Adrenal gland (tissue), 12 donors: Measurements from ENCODE around the gene ANKRD60. TPM values are rescaled to one million over a fixed set of nuclear protein-coding genes. Genes with fewer than 3 reads are reported as not detected.

Experiments
- DNase-seq, 7 donors: peaks; one replicate each; pipeline ENCODE4 v3.0.0-alpha.2; 2019 to 2020
- H3K27ac ChIP-seq, 5 donors: fragments of 200-600 bp; sonication (generic) in 4 of 5; 1 replicate in 3 of 5; 2 replicates in 2 of 5; pipeline versions ENCODE4 v1.5.1 to v1.8.0; 2016 to 2020; ENCODE audit warnings: mild to moderate bottlenecking in 1 of 5
- H3K27me3 ChIP-seq: fragments of 200-600 bp; 2 replicates; pipeline ENCODE4 v1.8.0; 2021
- H3K36me3 ChIP-seq, 2 donors: fragments of 200-600 bp; replicated peaks in 1 of 2; 1 replicate in 1 of 2; 2 replicates in 1 of 2; pipeline versions ENCODE4 v1.5.1 to v1.8.0; 2018 to 2022
- H3K4me1 ChIP-seq, 2 donors: fragments of 200-600 bp; replicated peaks in 1 of 2; 1 replicate in 1 of 2; 2 replicates in 1 of 2; pipeline versions ENCODE4 v1.5.1 to v1.8.0; 2018 to 2021
- H3K4me3 ChIP-seq, 4 donors: fragments of 200-600 bp; sonication (generic) in 3 of 4; one replicate each; pipeline ENCODE4 v1.5.1; 2016 to 2018
- H3K9me3 ChIP-seq, 3 donors: fragments of 200-600 bp; sonication (generic) in 1 of 3; replicated peaks in 1 of 3; 1 replicate in 2 of 3; 2 replicates in 1 of 3; pipeline versions ENCODE4 v1.5.1 to v1.8.0; 2016 to 2021
- POLR2A ChIP-seq, 2 donors: fragments of 450-650 bp; IDR thresholded peaks; one replicate each; pipeline ENCODE4 v1.6.1; 2017; ENCODE audit warnings: antibody characterized with exemption in 2 of 2, mild to moderate bottlenecking in 2 of 2, moderate library complexity in 1 of 2
- WGBS, 4 donors: extraction: QIAGEN DNeasy Blood & Tissue Kit in 2 of 4; methylation state at CpG; one replicate each; pipeline versions ENCODE4 v1.1.5 to v1.1.7; 2013 to 2017; 5-methylcytosine and 5-hydroxymethylcytosine counted together
- intact Hi-C, 2 donors: fragments of 100-400 bp; cut with DNase I; formaldehyde crosslinking; loops; one replicate each; pipeline versions ENCODE4 v1.14.1 to v1.15.0; 2022 to 2023
- polyA plus RNA-seq, 3 donors: library from polyadenylated mRNA; stranded (reverse); fragments of 200-250 nt in 2 of 3; fragments of 350-450 nt in 1 of 3; fragmentation: Illumina TruSeq in 1 of 3; extraction: RNeasy Lipid Tissue Mini Kit (QIAGEN cat#74804) in 1 of 3; gene quantifications; one replicate each; pipeline ENCODE4 v1.2.3, GENCODE V29; 2013 to 2014
- total RNA-seq, 9 donors: library from RNA; depleted of rRNA in 4 of 9; stranded (reverse); fragments of >200 nt in 4 of 9; fragments of 120-200 nt in 1 of 9; fragmentation: NEBNext Ultra II Directional in 1 of 9; extraction: Animal tissue kit (Norgen Biotek cat#: 25700) in 1 of 9; gene quantifications; one replicate each; pipeline versions ENCODE4 v1.1.0 to v1.2.4, GENCODE V29; 2013 to 2023
- TF ChIP-seq, protein P1 (sequence below), 6 experiments: fragments of 450-650 bp in 4 of 6; fragments of 200-600 bp in 2 of 6; sonication (generic) in 1 of 6; IDR thresholded peaks; 1 replicate in 5 of 6; 2 replicates in 1 of 6; pipeline versions ENCODE4 v1.5.1 to v1.8.0; 2016 to 2021; ENCODE audit warnings: antibody characterized with exemption in 6 of 6, mild to moderate bottlenecking in 2 of 6, moderate library complexity in 1 of 6
- donor health status: healthy with polysubstance abuse.
- donor health status: Bipolar disorder and iron deficiency.
- donor health status: DM: yes; HTN: yes; CAD: no.
- donor health status: DM: no; HTN: no; CAD: no.
- donor health status: DM: no; HTN: no; CAD: no.
- donor health status: DM: yes; HTN: yes; CAD: no.

ANKRD60 gene
- total and polyA plus RNA-seq, 12 donors = not detected

DNA sequence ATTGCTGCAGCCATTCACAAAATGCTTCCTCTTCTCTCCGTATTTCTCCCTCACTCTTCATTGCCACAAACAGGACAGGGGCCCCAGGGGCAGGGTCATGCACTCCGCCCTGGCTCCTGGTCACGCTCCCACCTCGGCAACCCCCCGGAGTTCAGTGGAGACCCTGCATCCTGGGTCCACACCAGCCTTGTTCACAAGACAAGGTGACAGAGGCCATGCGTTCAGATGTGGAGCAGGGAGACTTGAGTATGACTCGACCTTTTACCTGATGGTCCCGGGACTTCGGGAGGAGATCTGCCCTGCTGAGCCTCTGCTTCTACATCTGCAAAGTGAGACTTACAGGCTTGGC lies 49.4 kb downstream of the ANKRD60 start:
- H3K4me1 ChIP-seq = peaks cover 0 to 9% of the 10 kb centered on the region in 2 donors
- WGBS, 4 donors = 46 to 77% (median 52%) methylated on average over 4 to 9 of the region's 9 CpGs
- intact Hi-C loops = loop anchor here (5.0 to 10.0 kb wide), 2 partner anchors 524 to 527 kb away; no protein-coding TSS in a partner anchor

DNA sequence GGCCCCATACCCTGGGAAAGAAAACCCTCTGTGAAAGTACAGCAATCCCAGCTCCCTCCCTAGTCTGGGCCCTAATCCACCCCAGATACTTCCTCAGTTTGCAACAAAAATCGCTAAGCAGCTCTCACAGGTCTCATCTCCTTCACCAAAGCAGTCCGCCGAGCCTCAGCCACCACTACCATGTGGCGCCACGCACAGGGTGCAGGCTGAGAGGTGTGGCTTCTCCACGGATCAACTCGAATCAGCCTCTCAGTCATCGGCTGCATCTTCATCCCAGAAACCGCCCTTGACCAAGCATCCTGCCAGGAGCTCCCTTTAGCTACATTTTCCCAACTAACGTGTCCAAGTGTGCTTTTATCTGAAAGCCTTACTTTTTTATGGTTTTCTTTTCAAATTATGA lies 50.7 kb downstream of the ANKRD60 start:
- TF ChIP-seq, protein P1, sequence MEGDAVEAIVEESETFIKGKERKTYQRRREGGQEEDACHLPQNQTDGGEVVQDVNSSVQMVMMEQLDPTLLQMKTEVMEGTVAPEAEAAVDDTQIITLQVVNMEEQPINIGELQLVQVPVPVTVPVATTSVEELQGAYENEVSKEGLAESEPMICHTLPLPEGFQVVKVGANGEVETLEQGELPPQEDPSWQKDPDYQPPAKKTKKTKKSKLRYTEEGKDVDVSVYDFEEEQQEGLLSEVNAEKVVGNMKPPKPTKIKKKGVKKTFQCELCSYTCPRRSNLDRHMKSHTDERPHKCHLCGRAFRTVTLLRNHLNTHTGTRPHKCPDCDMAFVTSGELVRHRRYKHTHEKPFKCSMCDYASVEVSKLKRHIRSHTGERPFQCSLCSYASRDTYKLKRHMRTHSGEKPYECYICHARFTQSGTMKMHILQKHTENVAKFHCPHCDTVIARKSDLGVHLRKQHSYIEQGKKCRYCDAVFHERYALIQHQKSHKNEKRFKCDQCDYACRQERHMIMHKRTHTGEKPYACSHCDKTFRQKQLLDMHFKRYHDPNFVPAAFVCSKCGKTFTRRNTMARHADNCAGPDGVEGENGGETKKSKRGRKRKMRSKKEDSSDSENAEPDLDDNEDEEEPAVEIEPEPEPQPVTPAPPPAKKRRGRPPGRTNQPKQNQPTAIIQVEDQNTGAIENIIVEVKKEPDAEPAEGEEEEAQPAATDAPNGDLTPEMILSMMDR (IDR thresholded peaks at IDR 0.05) = no peak
- TF ChIP-seq POLR2A (IDR thresholded peaks at IDR 0.05) = no peak
- DNase-seq = no peak
- H3K27me3 ChIP-seq = no peaks in the 10 kb centered on the region
- peaks cover 0 to 9% of the 10 kb centered on the region in 2 donors for H3K4me1 ChIP-seq
- intact Hi-C loops = loop anchor here (5.0 to 10.0 kb wide), 2 partner anchors 523 to 525 kb away; no protein-coding TSS in a partner anchor
- no peaks in the 10 kb centered on the region for H3K9me3 ChIP-seq
- WGBS, 4 donors = 85 to 92% (median 87%) methylated on average over 6 to 10 of the region's 10 CpGs
- no peak overlapping the region for H3K4me3 ChIP-seq
- H3K36me3 ChIP-seq = no peaks in the 10 kb centered on the region
- H3K27ac ChIP-seq = no peak overlapping the region

More for the DNA sequence above, 49.4 kb downstream of the ANKRD60 start:
- TF ChIP-seq, protein P1 (IDR thresholded peaks at IDR 0.05) = no peak
- TF ChIP-seq POLR2A (IDR thresholded peaks at IDR 0.05) = no peak
- H3K9me3 ChIP-seq = no peaks in the 10 kb centered on the region
- peak in 1 of 7 donors; percentile 1 for DNase-seq
- no peaks in the 10 kb centered on the region for H3K27me3 ChIP-seq
- no peak overlapping the region for H3K27ac ChIP-seq
- H3K36me3 ChIP-seq = no peaks in the 10 kb centered on the region
- H3K4me3 ChIP-seq = peak overlapping the region in 1 of 4 donors; percentile 41

DNA sequence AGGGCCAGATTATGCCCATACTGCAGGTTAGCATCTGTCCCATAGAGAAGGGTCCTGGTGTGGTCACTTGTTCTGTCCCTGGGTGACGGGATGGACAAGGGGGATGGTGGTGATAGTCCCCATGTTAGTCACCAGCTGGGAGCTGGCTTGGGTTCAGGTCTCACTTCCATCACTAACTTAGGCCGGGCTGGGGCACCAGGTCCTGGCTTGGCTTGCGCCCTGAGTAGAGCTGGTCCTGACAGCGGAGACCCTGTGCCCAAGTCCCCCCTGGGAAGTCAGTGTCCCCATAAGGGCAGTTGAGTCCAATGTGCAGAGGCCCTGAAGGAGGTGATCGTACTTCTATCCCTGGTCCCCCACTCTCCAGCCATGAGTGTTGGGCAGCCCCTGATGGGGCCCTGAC lies 52.6 kb downstream of the ANKRD60 start:
- Histone ChIP-seq H3K4me1 (peaks cover 0 to 9% of the 10 kb centered on the region in 2 donors), H3K4me3 (no peak overlapping the region), H3K9me3 (no peaks in the 10 kb centered on the region), H3K27me3 (no peaks in the 10 kb centered on the region), H3K36me3 (no peaks in the 10 kb centered on the region), H3K27ac (peak overlapping the region in 3 of 5 donors; percentile 26 to 83 (median 79))
- intact Hi-C loops = loop anchor here (5.0 to 10.0 kb wide), 2 partner anchors 521 to 524 kb away; no protein-coding TSS in a partner anchor
- 93 to 100% (median 95%) methylated on average over 4 to 5 of the region's 5 CpGs; no CpG with 5 or more reads in 1 of the 4 donors for WGBS, 4 donors
- DNase-seq = no peak
- TF ChIP-seq POLR2A (IDR thresholded peaks at IDR 0.05) = no peak
- TF ChIP-seq, protein P1 (IDR thresholded peaks at IDR 0.05) = no peak

DNA sequence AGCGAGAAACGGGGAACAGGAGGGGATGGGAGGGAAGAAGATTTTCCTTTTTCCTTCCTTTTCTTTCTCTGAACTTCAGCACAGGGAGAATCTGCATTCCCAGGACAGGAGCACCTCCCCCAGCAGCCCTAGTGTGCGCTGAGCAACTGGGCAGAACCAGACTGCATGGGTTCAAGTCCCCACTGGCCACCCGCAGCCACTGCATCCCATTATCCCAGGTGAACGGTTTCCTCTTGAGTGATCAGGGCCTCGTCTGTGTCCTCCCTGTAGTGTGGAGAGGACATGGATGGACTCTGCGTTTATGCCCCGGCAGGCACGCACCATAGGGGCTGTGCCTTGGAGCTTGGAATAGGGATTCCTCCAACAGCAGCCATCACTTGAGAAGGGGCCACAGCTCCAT lies 53.0 kb downstream of the ANKRD60 start:
- Histone ChIP-seq H3K27me3 (no peaks in the 10 kb centered on the region), H3K36me3 (no peaks in the 10 kb centered on the region), H3K27ac (peak overlapping the region in 3 of 5 donors; percentile 26 to 83 (median 79)), H3K9me3 (no peaks in the 10 kb centered on the region), H3K4me1 (peaks cover 0 to 9% of the 10 kb centered on the region in 2 donors), H3K4me3 (no peak overlapping the region)
- DNase-seq = no peak
- WGBS, 4 donors = 63 to 81% (median 78%) methylated on average over 3 to 9 of the region's 9 CpGs
- intact Hi-C loops = loop anchor here (5.0 to 10.0 kb wide), 2 partner anchors 521 to 523 kb away; no protein-coding TSS in a partner anchor
- TF ChIP-seq, protein P1 (IDR thresholded peaks at IDR 0.05) = no peak
- no peak for TF ChIP-seq POLR2A (IDR thresholded peaks at IDR 0.05)
